ENCODE data around the gene DIAPH1. TPM values are rescaled to one million over a fixed set of nuclear protein-coding genes. Genes with fewer than 3 reads are reported as not detected.

Gene DIAPH1
- polyA plus RNA-seq (2011; rRNA removed) (27.1 and 34.7 TPM in 2 replicates), polyA minus RNA-seq (2011; rRNA and poly(A)+ RNA removed) (80.8 and 98.1 TPM in 2 replicates)

GRCh38 chr5:141618804-141619554 is at the start of gene DIAPH1:
DIAPH1 (minus strand) TSS chr5:141619000; CDS start chr5:141618914, 86 bp downstream.
- H3K27ac ChIP-seq (ENCODE audit: low read depth, low read length) = peak within 1 kb of the TSS; percentile 47
- no peaks in the 10 kb centered on the region; the same call in 1 of the 2 replicates for H3K9me3 ChIP-seq (ENCODE audit: control insufficient read depth, insufficient read depth, low read length)
- ChIA-PET CTCF (interaction anchor here (0.5 to 19.3 kb wide), 36 partner anchors 8 to 434 kb away, joined by 3 to 465 read pairs (median 4); partner anchors contain the start of genes FCHSD1, HDAC3, RELL2 and RNF14), POLR2A (interaction anchor here (0.6 to 1.9 kb wide), 6 partner anchors 10 to 922 kb away, joined by 3 to 34 read pairs (median 6); partner anchors contain the start of genes HDAC3 and RELL2)
- H3K4me3 ChIP-seq (ENCODE audit: low read depth, low read length) = peak within 1 kb of the TSS; percentile 74
- no peaks in the 10 kb centered on the region for H3K27me3 ChIP-seq (ENCODE audit: control insufficient read depth, insufficient read depth, low read length)
- DNase-seq (ENCODE audit: low read depth, low spot score) = peak; percentile 88
- TF ChIP-seq CTCF (IDR thresholded peaks at IDR 0.05; ENCODE audit: low read depth, low read length) = peak; percentile 99

GRCh38 chr5:141665995-141666940 is 47.5 kb upstream of the DIAPH1 start:
- Histone ChIP-seq H3K9me3 (ENCODE audit: control insufficient read depth, insufficient read depth, low read length) (no peaks in the 10 kb centered on the region), H3K27me3 (ENCODE audit: control insufficient read depth, insufficient read depth, low read length) (no peaks in the 10 kb centered on the region), H3K27ac (ENCODE audit: low read depth, low read length) (no peak overlapping the region), H3K4me3 (ENCODE audit: low read depth, low read length) (no peak overlapping the region)
- CTCF ChIA-PET = interaction anchor here (2.2 kb wide), 1 partner anchor 72 kb away, joined by 6 read pairs; no protein-coding TSS in a partner anchor
- no peak for DNase-seq (ENCODE audit: low read depth, low spot score)
- no peak for TF ChIP-seq CTCF (IDR thresholded peaks at IDR 0.05; ENCODE audit: low read depth, low read length)
- POLR2A ChIA-PET = no interaction called here

- peak; percentile 93 for TF ChIP-seq CTCF (IDR thresholded peaks at IDR 0.05; ENCODE audit: low read depth, low read length)
- no peak overlapping the region for H3K27ac ChIP-seq (ENCODE audit: low read depth, low read length)
- CTCF ChIA-PET = interaction anchor here (0.5 to 2.9 kb wide), 21 partner anchors 9 to 303 kb away, joined by 3 to 27 read pairs (median 5); partner anchors contain the start of genes FCHSD1 and PCDH1
- H3K27me3 ChIP-seq (ENCODE audit: control insufficient read depth, insufficient read depth, low read length) = no peaks in the 10 kb centered on the region
- DNase-seq (ENCODE audit: low read depth, low spot score) = no peak
- no peaks in the 10 kb centered on the region for H3K9me3 ChIP-seq (ENCODE audit: control insufficient read depth, insufficient read depth, low read length)
- POLR2A ChIA-PET = no interaction called here
- no peak overlapping the region for H3K4me3 ChIP-seq (ENCODE audit: low read depth, low read length)
Observed at GRCh38 chr5:141664733-141665461, 46.1 kb upstream of the DIAPH1 start.

GRCh38 chr5:141663506-141663905 is 44.7 kb upstream of the DIAPH1 start:
- CTCF ChIA-PET = interaction anchor here (0.6 to 2.9 kb wide), 9 partner anchors 27 to 297 kb away, joined by 3 to 27 read pairs (median 6); partner anchors contain the start of genes HDAC3, PCDH1 and RELL2
- DNase-seq (ENCODE audit: low read depth, low spot score) = no peak
- H3K4me3 ChIP-seq (ENCODE audit: low read depth, low read length) = no peak overlapping the region
- TF ChIP-seq CTCF (IDR thresholded peaks at IDR 0.05; ENCODE audit: low read depth, low read length) = no peak
- no peak overlapping the region for H3K27ac ChIP-seq (ENCODE audit: low read depth, low read length)
- POLR2A ChIA-PET = no interaction called here
- H3K27me3 ChIP-seq (ENCODE audit: control insufficient read depth, insufficient read depth, low read length) = no peaks in the 10 kb centered on the region
- H3K9me3 ChIP-seq (ENCODE audit: control insufficient read depth, insufficient read depth, low read length) = peaks cover 7% of the 10 kb centered on the region; the same call in 1 of the 2 replicates

All from AG04450 (cell line).